A549 (cell line): ENCODE measurements around the gene IZUMO3. TPM values are rescaled to one million over a fixed set of nuclear protein-coding genes. Genes with fewer than 3 reads are reported as not detected.

Source experiments
- ATAC-seq, 2 experiments: fragments of 200-7000 bp in 1 of 2; fragments of >200 bp in 1 of 2; cut with Nextera tagmentation in 1 of 2; cut with Tn5 transposase in 1 of 2; 3 replicates each; pipeline versions ENCODE4 v1.8.0 to v1.9.1; 2018 to 2020; ENCODE audit warnings: mild to moderate bottlenecking in 1 of 2, moderate library complexity in 1 of 2
- CTCF ChIA-PET: fragments of 300-600 bp; sonication (Branson Sonifier 250); formaldehyde crosslinking; extraction: SDS; loops from one replicate; lab custom pipeline; 2021; ENCODE audit warnings: antibody characterized with exemption, inconsistent platforms; lab: Yijun Ruan, JAX
- POLR2A ChIA-PET: fragments of 350-600 bp; formaldehyde crosslinking; extraction: SDS; loops from one replicate; lab custom pipeline; 2021; ENCODE audit warnings: antibody characterized with exemption, inconsistent platforms; lab: Yijun Ruan, JAX
- DNase-seq, 2 experiments: peaks; one replicate each; pipeline versions ENCODE4 v3.0.0 to v3.0.0-alpha.2; 2011 to 2016; ENCODE audit warnings: low read depth in 1 of 2, low spot score in 1 of 2
- FAIRE-seq: peaks from 2 replicates; lab custom pipeline; 2011; peaks lifted over from hg19 to GRCh38; lab: Jason Lieb, UNC
- H3K27ac ChIP-seq, 2 experiments: fragments of >200 bp; sonication (Bioruptor Twin); formaldehyde crosslinking; 3 replicates each; pipeline ENCODE4 v1.5.1; 2016 to 2017
- H3K4me1 ChIP-seq: fragments of >200 bp; sonication (Bioruptor Twin); formaldehyde crosslinking; 3 replicates; pipeline ENCODE4 v1.6.1; 2016
- H3K4me2 ChIP-seq: fragments of >200 bp; sonication (Bioruptor Twin); formaldehyde crosslinking; 3 replicates; pipeline ENCODE4 v1.6.1; 2016
- H3K4me3 ChIP-seq: fragments of >200 bp; sonication (Bioruptor Twin); formaldehyde crosslinking; 3 replicates; pipeline ENCODE4 v1.5.1; 2016
- H3K9me3 ChIP-seq: fragments of >200 bp; sonication (Bioruptor Twin); formaldehyde crosslinking; 3 replicates; pipeline ENCODE4 v1.6.1; 2016
- CBX2 ChIP-seq: fragments of 200-600 bp; sonication (generic); IDR thresholded peaks from 2 replicates; pipeline ENCODE4 v1.6.1; 2016; ENCODE audit warnings: low read depth, mild to moderate bottlenecking, borderline replicate concordance
- CEBPB ChIP-seq, 2 experiments: fragments of >200 bp in 1 of 2; sonication (Bioruptor Twin) in 1 of 2; formaldehyde crosslinking in 1 of 2; IDR thresholded peaks; 2 replicates each; pipeline ENCODE4 v1.6.1; 2012 to 2016
- CHD2 ChIP-seq: fragments of 150-350 bp; IDR thresholded peaks from 2 replicates; pipeline ENCODE4 v1.6.1; 2014; ENCODE audit warnings: low read length; ENCODE audit not compliant: partially characterized antibody
- CHD4 ChIP-seq: fragments of 200-600 bp; sonication (generic); IDR thresholded peaks from 2 replicates; pipeline ENCODE4 v1.6.1; 2016; ENCODE audit warnings: antibody characterized with exemption, mild to moderate bottlenecking, borderline replicate concordance
- EHMT2 ChIP-seq: fragments of 200-600 bp; sonication (generic); IDR thresholded peaks from 2 replicates; pipeline ENCODE4 v1.6.1; 2016; ENCODE audit warnings: antibody characterized with exemption, low read depth, mild to moderate bottlenecking, moderate library complexity
- FOSB ChIP-seq: fragments of 250-450 bp; sonication (Bioruptor Pico); IDR thresholded peaks from 2 replicates; pipeline ENCODE4 v1.5.0; 2020; ENCODE audit warnings: mild to moderate bottlenecking, moderate library complexity
- FOSL2 ChIP-seq, 2 experiments: fragments of 450-650 bp in 1 of 2; fragments of >200 bp in 1 of 2; sonication (Bioruptor Twin) in 1 of 2; formaldehyde crosslinking; IDR thresholded peaks; 2 replicates each; pipeline versions ENCODE4 v1.5.0 to v1.6.1; 2016 to 2020; ENCODE audit warnings: mild to moderate bottlenecking in 1 of 2, moderate library complexity in 1 of 2
- FOXS1 ChIP-seq: fragments of 250-450 bp; sonication (Bioruptor Pico); IDR thresholded peaks from 2 replicates; pipeline ENCODE4 v1.5.0; 2020; ENCODE audit warnings: mild to moderate bottlenecking, moderate library complexity
- GATA3 ChIP-seq: IDR thresholded peaks from 2 replicates; pipeline ENCODE4 v1.6.1; 2012; ENCODE audit warnings: borderline replicate concordance
- HDAC2 ChIP-seq: fragments of 200-600 bp; sonication (generic); IDR thresholded peaks from 2 replicates; pipeline ENCODE4 v1.6.1; 2016
- HOXA7 ChIP-seq: fragments of 250-450 bp; sonication (Bioruptor Pico); IDR thresholded peaks from 2 replicates; pipeline ENCODE4 v1.5.0; 2020; ENCODE audit warnings: mild to moderate bottlenecking, moderate library complexity
- HOXB13 ChIP-seq: fragments of 250-450 bp; sonication (Bioruptor Pico); IDR thresholded peaks from 2 replicates; pipeline ENCODE4 v1.5.0; 2020; ENCODE audit warnings: low read depth, mild to moderate bottlenecking, moderate library complexity
- HOXB5 ChIP-seq: fragments of 250-450 bp; sonication (Bioruptor Pico); IDR thresholded peaks from 2 replicates; pipeline ENCODE4 v1.5.0; 2020; ENCODE audit warnings: mild to moderate bottlenecking, moderate library complexity
- JUN ChIP-seq, 2 experiments: fragments of >200 bp; sonication (Bioruptor Twin); formaldehyde crosslinking; IDR thresholded peaks; 2 replicates in 1 of 2; 3 replicates in 1 of 2; pipeline ENCODE4 v1.6.1; 2016 to 2017
- JUNB ChIP-seq: fragments of >200 bp; sonication (Bioruptor Twin); formaldehyde crosslinking; IDR thresholded peaks from 2 replicates; pipeline ENCODE4 v1.6.1; 2016
- KDM1A ChIP-seq: fragments of 200-600 bp; sonication (generic); IDR thresholded peaks from 2 replicates; pipeline ENCODE4 v1.6.1; 2016; ENCODE audit warnings: low read depth, mild to moderate bottlenecking
- KDM5A ChIP-seq: fragments of 200-600 bp; sonication (generic); IDR thresholded peaks from 2 replicates; pipeline ENCODE4 v1.6.1; 2016; ENCODE audit warnings: antibody characterized with exemption, mild to moderate bottlenecking
- MAFK ChIP-seq: fragments of 450-650 bp; IDR thresholded peaks from 2 replicates; pipeline ENCODE4 v1.6.1; 2014; ENCODE audit not compliant: partially characterized antibody
- MYC ChIP-seq: IDR thresholded peaks from 2 replicates; pipeline ENCODE4 v1.6.1; 2012; ENCODE audit warnings: mild to moderate bottlenecking, inconsistent platforms, low read length, improper control_type of control experiment, borderline replicate concordance
- NFE2L2 ChIP-seq: fragments of 150-350 bp; conservative IDR thresholded peaks from 2 replicates; pipeline ENCODE4 v1.6.1; 2014; ENCODE audit warnings: low read length
- PBX3 ChIP-seq: IDR thresholded peaks from 2 replicates; pipeline ENCODE4 v1.6.1; 2012
- POLR2A ChIP-seq: IDR thresholded peaks from 2 replicates; pipeline ENCODE4 v1.6.1; 2012; ENCODE audit warnings: mild to moderate bottlenecking, low read length
- RAD21 ChIP-seq, 2 experiments: fragments of >200 bp in 1 of 2; sonication (Bioruptor Twin) in 1 of 2; formaldehyde crosslinking in 1 of 2; IDR thresholded peaks in 1 of 2; conservative IDR thresholded peaks in 1 of 2; 2 replicates in 1 of 2; 3 replicates in 1 of 2; pipeline ENCODE4 v1.6.1; 2012 to 2018; ENCODE audit warnings: inconsistent platforms in 1 of 2
- RNF2 ChIP-seq: fragments of 200-600 bp; sonication (generic); IDR thresholded peaks from 2 replicates; pipeline ENCODE4 v1.6.1; 2016; ENCODE audit warnings: low read depth, mild to moderate bottlenecking, antibody characterized with exemption, moderate library complexity, borderline replicate concordance
- SMC3 ChIP-seq: fragments of >200 bp; sonication (Bioruptor Twin); formaldehyde crosslinking; IDR thresholded peaks from 3 replicates; pipeline ENCODE4 v1.6.1; 2018; ENCODE audit warnings: inconsistent platforms
- SREBF2 ChIP-seq: fragments of 450-650 bp; IDR thresholded peaks from 2 replicates; pipeline ENCODE4 v1.6.1; 2014; ENCODE audit warnings: mild to moderate bottlenecking, moderate library complexity
- TP53 ChIP-seq: fragments of 250-450 bp; sonication (Bioruptor Pico); IDR thresholded peaks from 2 replicates; pipeline ENCODE4 v1.5.0; 2021; ENCODE audit warnings: mild to moderate bottlenecking, moderate library complexity
- ZC3H11A ChIP-seq: fragments of 450-650 bp; IDR thresholded peaks from 2 replicates; pipeline ENCODE4 v1.6.1; 2014; ENCODE audit warnings: antibody characterized with exemption, mild to moderate bottlenecking
- ZFP36 ChIP-seq: fragments of 450-650 bp; IDR thresholded peaks from 2 replicates; pipeline ENCODE4 v1.6.1; 2014; ENCODE audit warnings: borderline replicate concordance; ENCODE audit not compliant: partially characterized antibody
- WGBS: methylation state at CpG from one replicate; pipeline ENCODE4 v1.1.6; 2017; ENCODE audit errors: missing lambda C conversion rate; 5-methylcytosine and 5-hydroxymethylcytosine counted together
- polyA plus RNA-seq, 4 experiments: library from polyadenylated mRNA; depleted of rRNA in 3 of 4; stranded (reverse); fragments of >200 nt; fragmentation: RNase III in 1 of 4; extraction: RNeasy Plus Mini Kit Qiagen cat#74134 plus additional on column Dnase treatment in 1 of 4; gene quantifications; 2 replicates in 3 of 4; 3 replicates in 1 of 4; pipeline ENCODE4 v1.2.3, GENCODE V29; 2011 to 2017
- TF ChIP-seq, protein P1 (sequence below): IDR thresholded peaks from 2 replicates; pipeline ENCODE4 v1.6.1; 2012; ENCODE audit warnings: low read depth, borderline replicate concordance
- TF ChIP-seq, protein P2 (sequence below): fragments of 250-450 bp; sonication (Bioruptor Pico); IDR thresholded peaks from 2 replicates; pipeline ENCODE4 v1.5.0; 2020; ENCODE audit warnings: low read depth, mild to moderate bottlenecking, moderate library complexity
- TF ChIP-seq, protein P3 (sequence below): IDR thresholded peaks from 2 replicates; pipeline ENCODE4 v1.6.1; 2012

Gene IZUMO3
- polyA plus RNA-seq, 2 of the 4 experiments (the other 2 are of a cell fraction), result not detected

DNA sequence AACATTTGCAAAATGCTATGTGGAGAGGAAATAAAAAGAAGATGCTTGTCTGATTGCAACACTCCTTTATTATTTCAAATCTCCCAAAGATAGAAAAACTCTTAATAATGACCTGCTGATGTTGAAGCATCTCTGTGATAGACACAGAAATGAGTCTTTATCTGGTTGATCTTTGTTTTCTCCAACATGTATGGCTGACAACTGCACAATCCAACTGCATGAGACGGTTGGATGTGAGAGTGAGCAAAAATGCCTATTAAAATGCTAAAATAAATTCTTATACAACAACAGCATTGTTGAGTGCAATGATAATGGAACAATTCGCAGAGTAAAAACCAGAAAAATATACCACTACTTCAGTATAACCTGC is 7.5 kb upstream of the IZUMO3 start:
- peaks cover 4% of the 10 kb centered on the region; the same call in 2 of the 3 replicates for H3K9me3 ChIP-seq
- no peak overlapping the region for H3K4me2 ChIP-seq
- H3K27ac ChIP-seq, result no peak overlapping the region
- H3K4me1 ChIP-seq, result no peaks in the 10 kb centered on the region
- POLR2A ChIA-PET, result no interaction called here
- no peak for FAIRE-seq
- TF ChIP-seq JUN (IDR thresholded peaks at IDR 0.05) (no peak), HOXA7 (CRISPR knock-in tag) (no peak), MAFK (no peak), SREBF2 (no peak), KDM5A (no peak), TP53 (no peak), NFE2L2 (no peak), JUNB (no peak), FOSB (CRISPR knock-in tag) (no peak), RAD21 (conservative IDR thresholded peaks at IDR 0.05 in 1 of 2, IDR thresholded peaks at IDR 0.05 in 1 of 2) (no peak), CBX2 (no peak), ZC3H11A (no peak), PBX3 (no peak)
- TF ChIP-seq, protein P1, sequence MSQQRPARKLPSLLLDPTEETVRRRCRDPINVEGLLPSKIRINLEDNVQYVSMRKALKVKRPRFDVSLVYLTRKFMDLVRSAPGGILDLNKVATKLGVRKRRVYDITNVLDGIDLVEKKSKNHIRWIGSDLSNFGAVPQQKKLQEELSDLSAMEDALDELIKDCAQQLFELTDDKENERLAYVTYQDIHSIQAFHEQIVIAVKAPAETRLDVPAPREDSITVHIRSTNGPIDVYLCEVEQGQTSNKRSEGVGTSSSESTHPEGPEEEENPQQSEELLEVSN, result no peak
- TF ChIP-seq, protein P2, sequence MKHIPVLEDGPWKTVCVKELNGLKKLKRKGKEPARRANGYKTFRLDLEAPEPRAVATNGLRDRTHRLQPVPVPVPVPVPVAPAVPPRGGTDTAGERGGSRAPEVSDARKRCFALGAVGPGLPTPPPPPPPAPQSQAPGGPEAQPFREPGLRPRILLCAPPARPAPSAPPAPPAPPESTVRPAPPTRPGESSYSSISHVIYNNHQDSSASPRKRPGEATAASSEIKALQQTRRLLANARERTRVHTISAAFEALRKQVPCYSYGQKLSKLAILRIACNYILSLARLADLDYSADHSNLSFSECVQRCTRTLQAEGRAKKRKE, result no peak
- no peak for ATAC-seq
- no peak overlapping the region for H3K4me3 ChIP-seq
- no peak for DNase-seq
- WGBS, result 3% methylated on average over 2 of the region's 2 CpGs
- CTCF ChIA-PET, result no interaction called here

GRCh38 chr9:24552526-24553182 is 7.0 kb upstream of the IZUMO3 start:
- H3K4me1 ChIP-seq, result no peaks in the 10 kb centered on the region
- CTCF ChIA-PET, result no interaction called here
- H3K4me2 ChIP-seq, result no peak overlapping the region
- ATAC-seq, result no peak
- no peak overlapping the region for H3K27ac ChIP-seq
- WGBS, result 7% methylated on average over 9 of the region's 9 CpGs
- POLR2A ChIA-PET, result no interaction called here
- TF ChIP-seq CHD2 (no peak), RNF2 (no peak), FOXS1 (CRISPR knock-in tag) (no peak), GATA3 (no peak), HOXA7 (CRISPR knock-in tag) (no peak), FOSB (CRISPR knock-in tag) (no peak), KDM5A (no peak), MYC (no peak), SMC3 (no peak)
- TF ChIP-seq, protein P3, sequence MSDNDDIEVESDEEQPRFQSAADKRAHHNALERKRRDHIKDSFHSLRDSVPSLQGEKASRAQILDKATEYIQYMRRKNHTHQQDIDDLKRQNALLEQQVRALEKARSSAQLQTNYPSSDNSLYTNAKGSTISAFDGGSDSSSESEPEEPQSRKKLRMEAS, result no peak
- TF ChIP-seq, all 56 proteins: peak for 0
- Histone ChIP-seq H3K9me3 (peaks cover 4% of the 10 kb centered on the region; the same call in 2 of the 3 replicates), H3K4me3 (no peak overlapping the region)
- no peak for DNase-seq
- FAIRE-seq, result no peak

DNA sequence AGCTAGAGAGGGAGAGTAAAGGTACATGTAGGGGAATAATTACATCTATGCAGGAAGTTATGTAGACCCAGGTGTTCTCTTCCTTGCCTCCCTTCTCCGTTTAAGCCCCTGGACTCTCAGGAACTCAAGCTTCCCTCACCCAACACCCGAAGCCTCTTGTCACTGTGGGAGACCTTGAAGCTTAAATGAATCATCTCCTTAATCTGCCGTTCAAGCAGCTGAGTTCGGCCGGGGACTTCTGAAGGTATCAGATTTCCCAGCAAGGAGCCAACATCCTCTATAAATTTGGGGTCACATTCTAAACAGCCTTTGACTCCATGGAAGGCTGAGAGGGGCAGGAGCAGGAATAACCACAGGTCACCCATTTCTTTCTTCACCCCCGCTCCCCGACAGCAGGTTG is 412 bp downstream of the IZUMO3 start:
- no peak for ATAC-seq

More for the DNA sequence above, 412 bp downstream of the IZUMO3 start:
- Histone ChIP-seq H3K4me3 (no peak overlapping the region), H3K9me3 (peaks cover 8% of the 10 kb centered on the region; the same call in 2 of the 3 replicates), H3K27ac (no peak overlapping the region), H3K4me2 (no peak overlapping the region), H3K4me1 (no peaks in the 10 kb centered on the region)
- 20% methylated on average over 7 of the region's 7 CpGs for WGBS
- ChIA-PET POLR2A (no interaction called here), CTCF (no interaction called here)
- FAIRE-seq, result no peak
- no peak for DNase-seq
- no peak for TF ChIP-seq EHMT2
- no peak for TF ChIP-seq ZFP36
- no peak for TF ChIP-seq FOXS1 (CRISPR knock-in tag)
- TF ChIP-seq SREBF2, result no peak
- no peak for TF ChIP-seq PBX3
- TF ChIP-seq HDAC2, result no peak
- no peak for TF ChIP-seq CHD4
- no peak for TF ChIP-seq FOSL2 (IDR thresholded peaks at IDR 0.05)
- no peak for TF ChIP-seq FOSL2 (CRISPR knock-in tag; IDR thresholded peaks at IDR 0.05)
- TF ChIP-seq CEBPB (IDR thresholded peaks at IDR 0.05), result no peak
- TF ChIP-seq MAFK, result no peak
- no peak for TF ChIP-seq TP53
- TF ChIP-seq KDM1A, result no peak
- no peak for TF ChIP-seq POLR2A
- TF ChIP-seq HOXB5 (CRISPR knock-in tag), result no peak
- no peak for TF ChIP-seq JUN (IDR thresholded peaks at IDR 0.05)
- TF ChIP-seq HOXB13 (CRISPR knock-in tag), result no peak
